PC-3 (cell line): ENCODE results near the gene BPIFB2. TPM values are rescaled to one million over a fixed set of nuclear protein-coding genes. Genes with fewer than 3 reads are reported as not detected.

Experiments
- ATAC-seq: fragments of 200-7000 bp; cut with Tn5 transposase; 2 replicates; pipeline ENCODE4 v1.9.1; 2020; ENCODE audit warnings: mild to moderate bottlenecking, moderate library complexity
- BruUV-seq: library from RNA; stranded (reverse); fragments of 400-500 nt; replicated peaks from 2 replicates; lab custom pipeline; 2021; lab: Mats Ljungman, UMichigan
- CTCF ChIA-PET: fragments of 300-600 bp; sonication (Branson Sonifier 250); formaldehyde crosslinking; loops from one replicate; lab custom pipeline; 2022; ENCODE audit warnings: antibody characterized with exemption; lab: Charles Lee
- POLR2A ChIA-PET: fragments of 300-600 bp; sonication (Branson Sonifier 250); formaldehyde crosslinking; loops from one replicate; lab custom pipeline; 2022; ENCODE audit warnings: antibody characterized with exemption; ENCODE audit not compliant: unreplicated experiment; lab: Charles Lee
- DNase-seq: peaks from one replicate; pipeline ENCODE4 v3.0.0-alpha.2; 2015
- H2AFZ ChIP-seq: fragments of 300-600 bp; sonication (generic); 2 replicates; pipeline ENCODE4 v1.6.0; 2016; ENCODE audit warnings: antibody characterized with exemption, low read length
- H3F3A ChIP-seq: fragments of 300-600 bp; sonication (generic); one replicate; pipeline ENCODE4 v1.6.0; 2017; ENCODE audit warnings: antibody characterized with exemption, low read length, control low read depth, mild to moderate bottlenecking; ENCODE audit not compliant: unreplicated experiment
- H3K27ac ChIP-seq: fragments of 300-600 bp; sonication (generic); 2 replicates; pipeline ENCODE4 v1.5.1; 2016; ENCODE audit warnings: mild to moderate bottlenecking, low read length
- H3K27me3 ChIP-seq: fragments of 300-600 bp; sonication (generic); 2 replicates; pipeline ENCODE4 v1.6.1; 2016; ENCODE audit warnings: low read length, mixed read lengths
- H3K36me3 ChIP-seq: fragments of 300-600 bp; sonication (generic); 2 replicates; pipeline ENCODE4 v1.6.1; 2016; ENCODE audit warnings: low read depth, mixed run types, low read length, mixed read lengths
- H3K4me1 ChIP-seq: fragments of 300-600 bp; sonication (generic); 2 replicates; pipeline ENCODE4 v1.5.1; 2016; ENCODE audit warnings: low read length; ENCODE audit not compliant: insufficient read depth
- H3K4me2 ChIP-seq: fragments of 300-600 bp; sonication (generic); 2 replicates; pipeline ENCODE4 v1.6.0; 2016; ENCODE audit warnings: low read length
- H3K4me3 ChIP-seq: fragments of 300-600 bp; sonication (generic); 2 replicates; pipeline ENCODE4 v1.5.1; 2016; ENCODE audit warnings: mild to moderate bottlenecking, low read length, mixed read lengths
- H3K79me2 ChIP-seq: fragments of 300-600 bp; sonication (generic); 2 replicates; pipeline ENCODE4 v1.6.1; 2017; ENCODE audit warnings: low read length, mixed read lengths
- H3K9ac ChIP-seq: fragments of 300-600 bp; sonication (generic); 2 replicates; pipeline ENCODE4 v1.6.0; 2016; ENCODE audit warnings: mild to moderate bottlenecking, low read length
- H3K9me2 ChIP-seq: fragments of 300-600 bp; sonication (generic); replicated peaks from 2 replicates; pipeline ENCODE4 v1.6.1; 2016; ENCODE audit warnings: mixed run types, low read length, mixed read lengths
- H3K9me3 ChIP-seq: fragments of 300-600 bp; sonication (generic); 2 replicates; pipeline ENCODE4 v1.6.1; 2016; ENCODE audit warnings: low read length, mixed read lengths
- H4K20me1 ChIP-seq: fragments of 300-600 bp; sonication (generic); 2 replicates; pipeline ENCODE4 v1.6.1; 2016; ENCODE audit warnings: low read length, mixed read lengths
- CTCF ChIP-seq: fragments of 300-600 bp; sonication (generic); conservative IDR thresholded peaks from 2 replicates; pipeline ENCODE4 v1.5.1; 2017; ENCODE audit warnings: antibody characterized with exemption, low read depth, mild to moderate bottlenecking, low read length
- EZH2 ChIP-seq: fragments of 300-600 bp; sonication (generic); IDR thresholded peaks from one replicate; pipeline ENCODE4 v1.6.1; 2017; ENCODE audit warnings: antibody characterized with exemption, mild to moderate bottlenecking, low read length; ENCODE audit not compliant: unreplicated experiment
- EZH2phosphoT487 ChIP-seq: fragments of 300-600 bp; sonication (generic); IDR thresholded peaks from 2 replicates; pipeline ENCODE4 v1.6.1; 2018; ENCODE audit warnings: mild to moderate bottlenecking, antibody characterized with exemption, low read length, borderline replicate concordance
- intact Hi-C: fragments of 100-400 bp; cut with micrococcal nuclease; formaldehyde crosslinking; loops from 2 replicates; pipeline ENCODE4 v1.9.0; 2023
- total RNA-seq: library from RNA; depleted of rRNA; stranded (reverse); fragments of >200 nt; gene quantifications from 2 replicates; pipeline ENCODE4 v1.2.3, GENCODE V29; 2014

Gene BPIFB2
- total RNA-seq, 1 experiment from 2014 or later = not detected

- Histone ChIP-seq H3K4me3 (no peak overlapping the region), H3K27me3 (peaks cover 15% of the 10 kb centered on the region; the same call in 1 of the 2 replicates), H2AFZ (no peak overlapping the region), H3K9me2 (no peaks in the 10 kb centered on the region), H3K27ac (no peak overlapping the region), H3K79me2 (no peaks in the 10 kb centered on the region), H3K9ac (no peak overlapping the region), H3K9me3 (peaks cover 4% of the 10 kb centered on the region; the same call in 1 of the 2 replicates), H3K4me1 (no peaks in the 10 kb centered on the region), H4K20me1 (no peaks in the 10 kb centered on the region), H3F3A (no peaks in the 10 kb centered on the region), H3K36me3 (no peaks in the 10 kb centered on the region), H3K4me2 (no peak overlapping the region)
- TF ChIP-seq CTCF (no peak), EZH2 (no peak), EZH2phosphoT487 (no peak)
- intact Hi-C loops = no loop called here
- ATAC-seq (no peak), DNase-seq (no peak)
- no TSS peak for BruUV-seq
- ChIA-PET CTCF (no interaction called here), POLR2A (no interaction called here)
These were observed 38.9 kb downstream of the BPIFB2 start for GRCh38 chr20:33046412-33046811.

- DNase-seq (no peak), ATAC-seq (no peak)
- H3F3A ChIP-seq = no peaks in the 10 kb centered on the region
- BruUV-seq = no TSS peak
- no peak overlapping the region for H2AFZ ChIP-seq
- ChIA-PET CTCF (no interaction called here), POLR2A (no interaction called here)
- no peaks in the 10 kb centered on the region for H4K20me1 ChIP-seq
- peaks cover 43% of the 10 kb centered on the region for H3K27me3 ChIP-seq
- H3K27ac ChIP-seq = no peak overlapping the region
- no peak overlapping the region for H3K4me2 ChIP-seq
- no peak for TF ChIP-seq CTCF
- TF ChIP-seq EZH2phosphoT487 = no peak
- no peak for TF ChIP-seq EZH2
- no peaks in the 10 kb centered on the region for H3K79me2 ChIP-seq
- no peak overlapping the region for H3K9ac ChIP-seq
- intact Hi-C loops = no loop called here
- H3K4me1 ChIP-seq = no peaks in the 10 kb centered on the region
- H3K9me3 ChIP-seq = 0 out of 2 replicates have a peak, but pooled peaks cover 4% of the 10 kb centered on the region
- H3K9me2 ChIP-seq = no peaks in the 10 kb centered on the region
- H3K4me3 ChIP-seq = no peak overlapping the region
- H3K36me3 ChIP-seq = no peaks in the 10 kb centered on the region
These were observed 43.8 kb downstream of the BPIFB2 start for GRCh38 chr20:33051333-33051732.

- no peak for DNase-seq
- POLR2A ChIA-PET = no interaction called here
- CTCF ChIA-PET = no interaction called here
- no peaks in the 10 kb centered on the region for H3K9me3 ChIP-seq
- no peaks in the 10 kb centered on the region for H3K79me2 ChIP-seq
- H3K27me3 ChIP-seq = peaks cover 37% of the 10 kb centered on the region
- intact Hi-C loops = no loop called here
- H3K4me2 ChIP-seq = no peak within 1 kb of the TSS
- no peaks in the 10 kb centered on the region for H4K20me1 ChIP-seq
- no peak within 1 kb of the TSS for H2AFZ ChIP-seq
- H3F3A ChIP-seq = no peaks in the 10 kb centered on the region
- no peak for TF ChIP-seq EZH2phosphoT487
- TF ChIP-seq EZH2 = no peak
- no peak for TF ChIP-seq CTCF
- no peaks in the 10 kb centered on the region for H3K4me1 ChIP-seq
- ATAC-seq = no peak
- H3K4me3 ChIP-seq = no peak within 1 kb of the TSS
- no peak within 1 kb of the TSS for H3K9ac ChIP-seq
- BruUV-seq = no TSS peak
- H3K27ac ChIP-seq = no peak within 1 kb of the TSS
- H3K9me2 ChIP-seq = no peaks in the 10 kb centered on the region
- no peaks in the 10 kb centered on the region for H3K36me3 ChIP-seq
These were observed 46.0 kb downstream of the BPIFB2 start, which contains the start of gene BPIFB3 for GRCh38 chr20:33053291-33054106. Gene BPIFB3, plus strand, starts transcription at chr20:33053903. Its CDS starts 1,533 bp downstream, at chr20:33055436.
